Mesenchymal stem cell (in vitro differentiated cells and primary cell): ENCODE measurements around the gene GSN.

Experiments used
- DNase-seq: peaks from one replicate; pipeline ENCODE4 v3.0.0-alpha.2; 2013
- H2AFZ ChIP-seq: one replicate; pipeline ENCODE4 v1.6.1; 2013; ENCODE audit warnings: low read depth, mild to moderate bottlenecking, control low read depth, inconsistent platforms, low read length, moderate library complexity
- H2AK5ac ChIP-seq: 2 replicates; pipeline ENCODE4 v1.6.1; 2013; ENCODE audit warnings: low read length, moderate library complexity, mild to moderate bottlenecking, inconsistent platforms; ENCODE audit not compliant: severe bottlenecking
- H2BK120ac ChIP-seq: one replicate; pipeline ENCODE4 v1.6.1; 2013; ENCODE audit warnings: low read depth, mild to moderate bottlenecking, inconsistent platforms, low read length, moderate library complexity
- H2BK12ac ChIP-seq, 2 experiments: one replicate each; pipeline ENCODE4 v1.6.1; 2013; ENCODE audit warnings: inconsistent platforms in 2 of 2, low read length in 2 of 2, mild to moderate bottlenecking in 2 of 2, moderate library complexity in 2 of 2, control low read depth in 1 of 2
- H2BK15ac ChIP-seq: one replicate; pipeline ENCODE4 v1.6.1; 2013; ENCODE audit warnings: mild to moderate bottlenecking, low read depth, inconsistent platforms; ENCODE audit not compliant: poor library complexity, severe bottlenecking
- H2BK5ac ChIP-seq: 2 replicates; pipeline ENCODE4 v1.6.1; 2013; ENCODE audit warnings: low read depth, mild to moderate bottlenecking, low read length, control low read depth, inconsistent platforms; ENCODE audit not compliant: poor library complexity, severe bottlenecking
- H3K14ac ChIP-seq, 2 experiments: one replicate each; pipeline ENCODE4 v1.6.1; 2013; ENCODE audit warnings: inconsistent platforms in 2 of 2, low read length in 2 of 2, control low read depth in 1 of 2, mild to moderate bottlenecking in 1 of 2, moderate library complexity in 1 of 2
- H3K18ac ChIP-seq, 2 experiments: one replicate each; pipeline ENCODE4 v1.6.1; 2013; ENCODE audit warnings: inconsistent platforms in 2 of 2, low read length in 2 of 2, control low read depth in 1 of 2, low read depth in 1 of 2, mild to moderate bottlenecking in 1 of 2
- H3K23ac ChIP-seq, 2 experiments: one replicate each; pipeline ENCODE4 v1.6.1; 2013; ENCODE audit warnings: inconsistent platforms in 2 of 2, low read length in 2 of 2, mild to moderate bottlenecking in 2 of 2, moderate library complexity in 2 of 2, control low read depth in 1 of 2
- H3K27ac ChIP-seq: 2 replicates; pipeline ENCODE4 v1.5.1; 2013; ENCODE audit warnings: mild to moderate bottlenecking, moderate library complexity, low read length, control low read depth, inconsistent platforms; ENCODE audit not compliant: poor library complexity, severe bottlenecking
- H3K27me3 ChIP-seq, 2 experiments: 2 replicates each; pipeline versions ENCODE4 v1.6.1 to v1.7.0; 2013; ENCODE audit warnings: low read length in 2 of 2, mild to moderate bottlenecking in 2 of 2, moderate library complexity in 2 of 2, control low read depth in 1 of 2, inconsistent platforms in 1 of 2; ENCODE audit not compliant: control insufficient read depth in 1 of 2, insufficient read depth in 1 of 2
- H3K36me3 ChIP-seq, 2 experiments: 2 replicates each; pipeline versions ENCODE4 v1.6.1 to v1.7.0; 2013; ENCODE audit warnings: low read length in 2 of 2, control low read depth in 1 of 2, inconsistent platforms in 1 of 2, low read depth in 1 of 2, mild to moderate bottlenecking in 1 of 2; ENCODE audit not compliant: insufficient read depth in 2 of 2, control insufficient read depth in 1 of 2
- H3K4ac ChIP-seq, 2 experiments: one replicate each; pipeline ENCODE4 v1.6.1; 2013; ENCODE audit warnings: inconsistent platforms in 2 of 2, low read length in 2 of 2, mild to moderate bottlenecking in 2 of 2, moderate library complexity in 2 of 2, control low read depth in 1 of 2, low read depth in 1 of 2
- H3K4me1 ChIP-seq: 2 replicates; pipeline ENCODE4 v1.6.1; 2013; ENCODE audit warnings: low read depth, low read length, control low read depth; ENCODE audit not compliant: control insufficient read depth, insufficient read depth
- H3K4me2 ChIP-seq: 2 replicates; pipeline ENCODE4 v1.6.1; 2013; ENCODE audit warnings: low read length, mild to moderate bottlenecking, inconsistent platforms; ENCODE audit not compliant: poor library complexity, severe bottlenecking
- H3K4me3 ChIP-seq, 2 experiments: 2 replicates each; pipeline versions ENCODE4 v1.5.1 to v1.7.0; 2013; ENCODE audit warnings: low read length in 2 of 2, mild to moderate bottlenecking in 2 of 2, control low read depth in 1 of 2, low read depth in 1 of 2; ENCODE audit not compliant: insufficient read depth in 1 of 2
- H3K79me1 ChIP-seq: replicated peaks from 2 replicates; pipeline ENCODE4 v1.6.1; 2013; ENCODE audit warnings: mild to moderate bottlenecking, control low read depth, low read length, inconsistent platforms; ENCODE audit not compliant: poor library complexity, severe bottlenecking
- H3K9ac ChIP-seq: 2 replicates; pipeline ENCODE4 v1.7.0; 2013; ENCODE audit warnings: mild to moderate bottlenecking, low read length, moderate library complexity
- H3K9me3 ChIP-seq: 2 replicates; pipeline ENCODE4 v1.7.0; 2013; ENCODE audit warnings: mild to moderate bottlenecking, low read length; ENCODE audit not compliant: control insufficient read depth
- H4K8ac ChIP-seq: one replicate; pipeline ENCODE4 v1.6.1; 2013; ENCODE audit warnings: inconsistent platforms, mild to moderate bottlenecking, low read length, moderate library complexity
- H4K91ac ChIP-seq: one replicate; pipeline ENCODE4 v1.6.1; 2013; ENCODE audit warnings: mild to moderate bottlenecking, low read length, inconsistent platforms
- WGBS: methylation state at CpG from one replicate; pipeline ENCODE4 v1.1.7; 2013; ENCODE audit warnings: mixed read lengths; 5-methylcytosine and 5-hydroxymethylcytosine counted together

GSN gene

DNA sequence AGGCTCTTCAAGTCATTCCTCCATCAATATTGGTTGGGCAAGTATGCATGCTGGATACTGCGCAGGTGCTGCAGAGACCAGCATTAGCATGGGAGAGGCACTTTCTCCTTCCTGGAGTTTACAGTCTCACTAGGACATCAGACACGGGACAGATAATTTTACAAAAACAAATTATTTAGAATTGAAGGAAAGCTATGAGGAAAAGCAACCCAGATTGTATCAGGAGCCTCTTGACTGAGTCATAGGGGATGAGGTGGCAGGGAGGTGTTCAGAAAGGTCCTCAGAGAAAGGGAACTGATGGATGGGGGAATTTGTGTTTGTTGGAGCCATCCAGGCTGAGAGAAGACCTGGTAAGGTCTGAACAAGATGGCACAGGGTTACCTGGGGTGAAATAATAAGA lies 41.8 kb upstream of the GSN start:
- Histone ChIP-seq H3K27me3 (no peaks in the 10 kb centered on the region), H2AFZ (no peak overlapping the region), H3K9me3 (no peaks in the 10 kb centered on the region), H3K4me2 (no peak overlapping the region), H3K9ac (no peak overlapping the region), H4K8ac (no peak overlapping the region), H3K4ac (no peak overlapping the region), H3K79me1 (no peaks in the 10 kb centered on the region), H3K18ac (no peak overlapping the region), H4K91ac (no peak overlapping the region), H3K4me1 (peaks cover 1% of the 10 kb centered on the region), H2BK5ac (no peak overlapping the region), H2AK5ac (no peak overlapping the region), H3K14ac (no peak overlapping the region), H3K23ac (no peak overlapping the region), H2BK15ac (no peak overlapping the region), H3K27ac (no peak overlapping the region), H2BK120ac (no peak overlapping the region), H2BK12ac (no peak overlapping the region), H3K4me3 (no peak overlapping the region), H3K36me3 (peaks cover 0 to 2% of the 10 kb centered on the region in 2 experiments)
- no peak for DNase-seq
- WGBS = 100% methylated on average over 1 of the region's 2 CpGs

DNA sequence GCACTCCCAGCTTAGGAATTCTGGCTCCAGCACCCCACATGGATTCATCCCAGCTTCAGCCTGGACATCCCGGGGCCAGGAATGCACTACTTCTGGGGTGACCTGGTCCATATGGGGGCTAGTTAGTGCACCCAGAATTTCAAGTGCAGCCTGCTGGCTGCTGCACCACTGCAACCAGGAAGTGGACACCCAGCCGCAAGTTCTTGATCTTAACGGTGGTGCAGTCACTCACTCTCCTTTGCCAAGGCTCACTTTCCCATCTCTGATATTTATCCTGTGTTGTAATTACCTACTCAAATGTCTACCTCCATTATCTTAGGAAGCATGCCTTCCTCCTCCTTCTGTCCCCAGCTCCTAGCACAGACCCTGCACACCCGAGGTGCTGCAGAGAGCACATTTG lies 40.1 kb upstream of the GSN start:
- Histone ChIP-seq H3K27ac (no peak overlapping the region), H3K18ac (no peak overlapping the region), H4K91ac (no peak overlapping the region), H3K4me2 (no peak overlapping the region), H3K9me3 (no peaks in the 10 kb centered on the region), H3K4me1 (no peaks in the 10 kb centered on the region), H3K14ac (no peak overlapping the region), H2BK15ac (no peak overlapping the region), H3K4me3 (no peak overlapping the region), H3K27me3 (no peaks in the 10 kb centered on the region), H3K79me1 (no peaks in the 10 kb centered on the region), H2AFZ (no peak overlapping the region), H3K9ac (no peak overlapping the region), H3K23ac (no peak overlapping the region), H2BK120ac (no peak overlapping the region), H2BK5ac (no peak overlapping the region), H2BK12ac (no peak overlapping the region), H3K36me3 (peaks cover 0 to 5% of the 10 kb centered on the region in 2 experiments), H4K8ac (no peak overlapping the region), H2AK5ac (no peak overlapping the region), H3K4ac (no peak overlapping the region)
- 94% methylated on average over 3 of the region's 4 CpGs for WGBS
- DNase-seq = no peak

DNA sequence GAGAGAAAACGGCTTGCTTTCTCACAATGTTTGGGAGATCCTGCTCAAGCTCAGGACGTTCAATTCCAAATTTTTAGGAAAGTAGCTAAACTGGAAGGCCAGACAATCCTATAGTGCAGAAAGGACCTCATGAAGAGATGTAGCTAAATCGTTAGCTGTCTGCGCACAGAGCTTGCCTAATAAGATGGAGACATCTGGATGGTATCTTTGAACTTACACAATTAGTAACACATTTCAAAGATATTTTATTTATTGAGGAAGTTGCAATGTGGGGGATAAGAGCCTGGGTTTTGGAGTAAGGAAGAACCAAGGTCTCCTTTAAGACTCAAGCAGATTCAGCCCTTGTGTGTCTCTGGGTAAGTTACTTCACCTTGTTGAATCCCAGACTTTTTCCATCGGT lies 37.7 kb upstream of the GSN start:
- no peak overlapping the region for H4K8ac ChIP-seq
- no peak overlapping the region for H2AK5ac ChIP-seq
- no peak overlapping the region for H3K4ac ChIP-seq
- no peak overlapping the region for H3K9ac ChIP-seq
- H2BK5ac ChIP-seq = no peak overlapping the region
- no peak overlapping the region for H3K18ac ChIP-seq
- WGBS = 95% methylated on average over 3 of the region's 5 CpGs
- H3K14ac ChIP-seq = no peak overlapping the region
- no peak overlapping the region for H3K4me3 ChIP-seq
- no peak overlapping the region for H3K4me2 ChIP-seq
- H2AFZ ChIP-seq = no peak overlapping the region
- peaks cover 3% of the 10 kb centered on the region for H3K4me1 ChIP-seq
- H2BK120ac ChIP-seq = no peak overlapping the region
- no peaks in the 10 kb centered on the region for H3K27me3 ChIP-seq
- peaks cover 0 to 5% of the 10 kb centered on the region in 2 experiments for H3K36me3 ChIP-seq
- DNase-seq = no peak
- H3K79me1 ChIP-seq = no peaks in the 10 kb centered on the region
- H4K91ac ChIP-seq = no peak overlapping the region
- no peak overlapping the region for H2BK15ac ChIP-seq
- no peak overlapping the region for H3K23ac ChIP-seq
- H2BK12ac ChIP-seq = no peak overlapping the region
- H3K9me3 ChIP-seq = no peaks in the 10 kb centered on the region
- no peak overlapping the region for H3K27ac ChIP-seq

DNA sequence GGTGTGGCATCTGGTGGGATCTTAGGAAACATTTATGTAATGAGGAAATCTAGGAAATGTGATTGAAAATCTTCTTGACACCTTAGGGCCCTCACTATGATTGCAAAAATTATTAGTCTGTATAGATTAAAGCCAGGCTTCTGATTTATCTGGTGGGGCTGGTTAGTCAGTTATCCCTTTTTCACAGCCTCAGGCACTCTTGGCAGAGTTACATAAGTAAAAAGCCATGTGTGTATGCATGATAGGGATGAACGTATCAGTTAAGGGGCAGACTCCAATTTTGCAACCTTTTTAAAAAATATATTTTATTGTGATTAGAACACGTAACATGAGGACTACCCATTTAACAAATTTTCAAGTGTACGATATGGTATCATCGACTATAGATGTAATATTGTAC lies 35.7 kb upstream of the GSN start:
- Histone ChIP-seq H3K18ac (no peak overlapping the region), H3K9me3 (no peaks in the 10 kb centered on the region), H2BK15ac (no peak overlapping the region), H3K4me1 (peaks cover 3% of the 10 kb centered on the region), H3K9ac (no peak overlapping the region), H3K27ac (no peak overlapping the region), H2AFZ (no peak overlapping the region), H3K14ac (no peak overlapping the region), H3K27me3 (no peaks in the 10 kb centered on the region), H3K23ac (no peak overlapping the region), H3K4ac (no peak overlapping the region), H4K8ac (no peak overlapping the region), H2BK120ac (no peak overlapping the region), H3K4me2 (no peak overlapping the region), H2BK12ac (no peak overlapping the region), H3K36me3 (peaks cover 0 to 5% of the 10 kb centered on the region in 2 experiments), H3K4me3 (no peak overlapping the region), H3K79me1 (no peaks in the 10 kb centered on the region), H4K91ac (no peak overlapping the region), H2AK5ac (no peak overlapping the region), H2BK5ac (no peak overlapping the region)
- no peak for DNase-seq
- WGBS = 100% methylated on average over 1 of the region's 4 CpGs
